Liver (tissue), 3 donors: ENCODE data around the gene TRPC4.

Experiments used
- ATF3 ChIP-seq: IDR thresholded peaks from 2 replicates; pipeline ENCODE4 v1.6.1; 2016; ENCODE audit warnings: antibody characterized with exemption
- CTCF ChIP-seq: fragments of 150-350 bp; IDR thresholded peaks from 2 replicates; pipeline ENCODE4 v1.5.1; 2017; ENCODE audit warnings: improper control_type of control experiment, low read depth, low read length; ENCODE audit not compliant: missing input control
- EGR1 ChIP-seq, 2 donors: IDR thresholded peaks; 2 replicates each; pipeline ENCODE4 v1.6.1; 2016 to 2018; ENCODE audit warnings: antibody characterized with exemption in 2 of 2, low read depth in 2 of 2
- GABPA ChIP-seq, 2 donors: IDR thresholded peaks in 1 of 2; conservative IDR thresholded peaks in 1 of 2; 2 replicates each; pipeline ENCODE4 v1.6.1; 2016; ENCODE audit warnings: antibody characterized with exemption in 2 of 2, mild to moderate bottlenecking in 1 of 2, moderate library complexity in 1 of 2
- JUND ChIP-seq, 2 donors: IDR thresholded peaks; 2 replicates each; pipeline ENCODE4 v1.6.1; 2016; ENCODE audit warnings: antibody characterized with exemption in 2 of 2
- MAX ChIP-seq: IDR thresholded peaks from 2 replicates; pipeline ENCODE4 v1.6.1; 2016; ENCODE audit warnings: antibody characterized with exemption
- RAD21 ChIP-seq, 2 donors: IDR thresholded peaks; 2 replicates each; pipeline ENCODE4 v1.6.1; 2016; ENCODE audit warnings: antibody characterized with exemption in 2 of 2, mild to moderate bottlenecking in 2 of 2
- REST ChIP-seq: IDR thresholded peaks from 2 replicates; pipeline ENCODE4 v1.6.1; 2016; ENCODE audit warnings: antibody characterized with exemption, mild to moderate bottlenecking
- RXRA ChIP-seq, 2 donors: IDR thresholded peaks; 2 replicates each; pipeline ENCODE4 v1.6.1; 2017 to 2018; ENCODE audit warnings: antibody characterized with exemption in 2 of 2, mild to moderate bottlenecking in 1 of 2
- SP1 ChIP-seq: IDR thresholded peaks from 2 replicates; pipeline ENCODE4 v1.6.1; 2018; ENCODE audit warnings: antibody characterized with exemption, mild to moderate bottlenecking
- TAF1 ChIP-seq: conservative IDR thresholded peaks from 2 replicates; pipeline ENCODE4 v1.6.1; 2016; ENCODE audit warnings: antibody characterized with exemption, mild to moderate bottlenecking
- YY1 ChIP-seq: IDR thresholded peaks from 2 replicates; pipeline ENCODE4 v1.6.1; 2016; ENCODE audit warnings: antibody characterized with exemption, mild to moderate bottlenecking
- ZBTB33 ChIP-seq: IDR thresholded peaks from 2 replicates; pipeline ENCODE4 v1.6.1; 2016; ENCODE audit warnings: antibody characterized with exemption
- donor health status: healthy.
- donor health status: healthy.

- no peak for TF ChIP-seq CTCF
- no peak for TF ChIP-seq MAX
- no peak for TF ChIP-seq ZBTB33
- no peak for TF ChIP-seq JUND (IDR thresholded peaks at IDR 0.05)
- no peak for TF ChIP-seq RAD21 (IDR thresholded peaks at IDR 0.05)
- no peak for TF ChIP-seq ATF3
- TF ChIP-seq RXRA (IDR thresholded peaks at IDR 0.05), result no peak
- TF ChIP-seq GABPA (IDR thresholded peaks at IDR 0.05 in 1 of 2, conservative IDR thresholded peaks at IDR 0.05 in 1 of 2), result no peak
- no peak for TF ChIP-seq YY1
- no peak for TF ChIP-seq TAF1
- no peak for TF ChIP-seq EGR1 (IDR thresholded peaks at IDR 0.05; ENCODE audit: low read depth in 2 of 2)
- no peak for TF ChIP-seq SP1
- no peak for TF ChIP-seq REST
Measured at GRCh38 chr13:37893321-37893720, 23.7 kb upstream of the TRPC4 start.
